Measurements from ENCODE around the gene ZNF219.

The ZNF219 gene

GRCh38 chr14:21084396-21084795 lies 14.1 kb downstream of the ZNF219 start:
- Mint-ChIP-seq H3K9me3 (no peaks in the 10 kb centered on the region), H3K4me1 (peaks cover 5% of the 10 kb centered on the region), H3K4me3 (no peak overlapping the region), H3K27me3 (ENCODE audit: low read depth) (no peaks in the 10 kb centered on the region), H3K36me3 (ENCODE audit: low read depth) (peaks cover 78% of the 10 kb centered on the region), H3K27ac (no peak overlapping the region)
- no peak for TF ChIP-seq CTCF (IDR thresholded peaks at IDR 0.05; ENCODE audit: unreplicated experiment in 3 of 3)

- Mint-ChIP-seq H3K27me3 (ENCODE audit: low read depth) (no peaks in the 10 kb centered on the region), H3K36me3 (ENCODE audit: low read depth) (peaks cover 78% of the 10 kb centered on the region), H3K27ac (no peak overlapping the region), H3K4me3 (no peak overlapping the region), H3K4me1 (peaks cover 5% of the 10 kb centered on the region), H3K9me3 (no peaks in the 10 kb centered on the region)
- no peak for TF ChIP-seq CTCF (IDR thresholded peaks at IDR 0.05; ENCODE audit: unreplicated experiment in 3 of 3)
Measured at GRCh38 chr14:21083565-21084325, 14.7 kb downstream of the ZNF219 start.

DNA sequence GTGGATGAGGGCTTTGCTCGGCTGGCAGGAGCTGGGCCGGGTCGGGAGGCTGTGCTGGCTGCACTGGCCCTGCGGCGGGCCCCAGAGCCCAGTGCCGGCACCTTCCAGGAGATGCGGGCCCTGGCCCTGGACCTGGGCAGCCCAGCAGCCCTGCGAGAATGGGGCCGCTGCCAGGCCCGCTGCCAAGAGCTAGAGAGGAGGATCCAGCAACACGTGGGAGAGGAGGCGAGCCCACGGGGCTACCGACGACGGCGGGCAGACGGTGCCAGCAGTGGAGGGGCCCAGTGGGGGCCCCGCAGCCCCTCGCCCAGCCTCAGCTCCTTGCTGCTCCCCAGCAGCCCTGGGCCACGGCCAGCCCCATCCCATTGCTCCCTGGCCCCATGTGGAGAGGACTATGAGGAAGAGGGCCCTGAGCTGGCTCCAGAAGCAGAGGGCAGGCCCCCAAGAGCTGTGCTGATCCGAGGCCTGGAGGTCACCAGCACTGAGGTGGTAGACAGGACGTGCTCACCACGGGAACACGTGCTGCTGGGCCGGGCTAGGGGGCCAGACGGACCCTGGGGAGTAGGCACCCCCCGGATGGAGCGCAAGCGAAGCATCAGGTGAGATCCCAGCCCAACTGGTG lies 16.8 kb downstream of the ZNF219 start:
- peaks cover 3% of the 10 kb centered on the region for H3K4me1 Mint-ChIP-seq
- no peaks in the 10 kb centered on the region for H3K9me3 Mint-ChIP-seq
- no peak overlapping the region for H3K27ac Mint-ChIP-seq
- H3K27me3 Mint-ChIP-seq (ENCODE audit: low read depth), result no peaks in the 10 kb centered on the region
- no peak overlapping the region for H3K4me3 Mint-ChIP-seq
- peaks cover 78% of the 10 kb centered on the region for H3K36me3 Mint-ChIP-seq (ENCODE audit: low read depth)
- TF ChIP-seq CTCF (IDR thresholded peaks at IDR 0.05; ENCODE audit: unreplicated experiment in 3 of 3), result no peak

GRCh38 chr14:21078726-21079125 lies 19.7 kb downstream of the ZNF219 start:
- H3K27ac Mint-ChIP-seq, result no peak overlapping the region
- H3K4me3 Mint-ChIP-seq, result no peak overlapping the region
- TF ChIP-seq CTCF (IDR thresholded peaks at IDR 0.05; ENCODE audit: unreplicated experiment in 3 of 3), result no peak
- H3K4me1 Mint-ChIP-seq, result peaks cover 7% of the 10 kb centered on the region
- peaks cover 78% of the 10 kb centered on the region for H3K36me3 Mint-ChIP-seq (ENCODE audit: low read depth)
- no peaks in the 10 kb centered on the region for H3K9me3 Mint-ChIP-seq
- H3K27me3 Mint-ChIP-seq (ENCODE audit: low read depth), result no peaks in the 10 kb centered on the region

- H3K9me3 Mint-ChIP-seq, result no peaks in the 10 kb centered on the region
- no peak overlapping the region for H3K4me3 Mint-ChIP-seq
- peaks cover 82% of the 10 kb centered on the region for H3K36me3 Mint-ChIP-seq (ENCODE audit: low read depth)
- no peak for TF ChIP-seq CTCF (IDR thresholded peaks at IDR 0.05; ENCODE audit: unreplicated experiment in 3 of 3)
- H3K27ac Mint-ChIP-seq, result no peak overlapping the region
- H3K4me1 Mint-ChIP-seq, result peaks cover 12% of the 10 kb centered on the region
- no peaks in the 10 kb centered on the region for H3K27me3 Mint-ChIP-seq (ENCODE audit: low read depth)
Measured at GRCh38 chr14:21078287-21078686, 20.2 kb downstream of the ZNF219 start.

- no peaks in the 10 kb centered on the region for H3K27me3 Mint-ChIP-seq (ENCODE audit: low read depth)
- H3K9me3 Mint-ChIP-seq, result no peaks in the 10 kb centered on the region
- H3K4me1 Mint-ChIP-seq, result peaks cover 15% of the 10 kb centered on the region
- peaks cover 80% of the 10 kb centered on the region for H3K36me3 Mint-ChIP-seq (ENCODE audit: low read depth)
- no peak overlapping the region for H3K4me3 Mint-ChIP-seq
- TF ChIP-seq CTCF (IDR thresholded peaks at IDR 0.05; ENCODE audit: unreplicated experiment in 3 of 3), result no peak
- peak overlapping the region in 1 of 3 experiments; percentile 11 for H3K27ac Mint-ChIP-seq
Measured at GRCh38 chr14:21077672-21078071, 20.8 kb downstream of the ZNF219 start.
